ENCODE data around the gene WFDC5. TPM values are rescaled to one million over a fixed set of nuclear protein-coding genes. Genes with fewer than 3 reads are reported as not detected.

Gene WFDC5
- total and polyA plus RNA-seq, 8 donors, result 3.7 TPM; not detected in 7

DNA sequence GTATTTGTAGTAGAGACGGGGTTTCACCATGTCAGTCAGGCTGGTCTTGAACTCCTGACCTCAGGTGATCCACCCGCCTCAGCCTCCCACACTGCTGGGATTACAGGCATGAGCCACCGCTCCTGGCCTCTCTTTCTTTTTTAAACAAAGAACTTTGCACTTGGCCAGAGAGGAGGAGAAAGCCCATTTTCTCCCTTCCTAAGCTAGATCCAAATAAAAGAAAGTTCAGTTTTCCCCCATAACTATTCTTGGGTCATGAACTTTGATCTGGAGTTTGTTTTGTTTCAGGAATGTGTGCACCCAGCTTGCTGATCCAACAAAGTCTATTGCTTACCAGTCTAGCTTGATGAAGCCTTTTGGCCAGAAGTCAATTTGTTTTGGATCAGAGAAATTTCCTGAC lies 37.4 kb downstream of the WFDC5 start:
- Histone ChIP-seq H3K4me1 (no peaks in the 10 kb centered on the region), H3K9me3 (peaks cover under 1 to 8% (median 5%) of the 10 kb centered on the region in 4 donors), H3K36me3 (peaks cover 30 to 92% (median 90%) of the 10 kb centered on the region in 4 donors), H3K27me3 (no peaks in the 10 kb centered on the region), H3K27ac (no peak overlapping the region), H3K4me3 (no peak overlapping the region)
- intact Hi-C loops (cut with DNase I; ENCODE audit: low total_unique reads), result no loop called here
- DNase-seq, result no peak
- WGBS, 5 donors, result 83 to 87% (median 85%) methylated on average over 3 of the region's 3 CpGs
- TF ChIP-seq CTCF (IDR thresholded peaks at IDR 0.05), result no peak
- no peak for TF ChIP-seq POLR2AphosphoS5 (IDR thresholded peaks at IDR 0.05)
- no peak for TF ChIP-seq EP300 (IDR thresholded peaks at IDR 0.05)
- no peak for TF ChIP-seq POLR2A (IDR thresholded peaks at IDR 0.05)

DNA sequence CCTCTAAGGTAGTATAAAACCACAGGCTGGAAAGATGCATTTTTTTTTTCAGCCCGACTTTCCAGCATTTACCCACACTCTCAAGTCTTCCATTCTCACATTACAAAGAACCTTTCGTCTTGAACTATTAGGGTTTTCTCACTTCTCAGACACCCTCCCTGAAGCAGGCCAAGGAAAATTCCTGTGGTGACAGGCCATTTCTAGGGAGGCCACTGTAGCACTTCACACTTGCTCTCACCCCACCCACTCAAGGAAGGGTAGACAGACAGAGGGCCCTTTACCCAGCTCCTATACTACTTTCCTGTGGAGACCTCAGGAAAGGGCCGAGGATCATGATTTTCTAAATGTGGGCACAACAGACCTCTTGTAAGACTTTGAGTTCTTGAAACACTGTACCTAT lies 41.8 kb downstream of the WFDC5 start:
- H3K4me1 ChIP-seq, result peaks cover 0 to 7% (median 3%) of the 10 kb centered on the region in 4 donors
- intact Hi-C loops (cut with DNase I; ENCODE audit: low total_unique reads), result no loop called here
- TF ChIP-seq POLR2A (IDR thresholded peaks at IDR 0.05) (no peak), POLR2AphosphoS5 (IDR thresholded peaks at IDR 0.05) (no peak)
- H3K4me3 ChIP-seq, result no peak overlapping the region
- no peak overlapping the region for H3K27ac ChIP-seq
- peaks cover 24 to 54% (median 49%) of the 10 kb centered on the region in 4 donors for H3K36me3 ChIP-seq
- no peak for DNase-seq
- no peaks in the 10 kb centered on the region for H3K27me3 ChIP-seq
- no peaks in the 10 kb centered on the region for H3K9me3 ChIP-seq
- WGBS, 5 donors, result 86 to 91% (median 89%) methylated on average over 3 of the region's 3 CpGs

DNA sequence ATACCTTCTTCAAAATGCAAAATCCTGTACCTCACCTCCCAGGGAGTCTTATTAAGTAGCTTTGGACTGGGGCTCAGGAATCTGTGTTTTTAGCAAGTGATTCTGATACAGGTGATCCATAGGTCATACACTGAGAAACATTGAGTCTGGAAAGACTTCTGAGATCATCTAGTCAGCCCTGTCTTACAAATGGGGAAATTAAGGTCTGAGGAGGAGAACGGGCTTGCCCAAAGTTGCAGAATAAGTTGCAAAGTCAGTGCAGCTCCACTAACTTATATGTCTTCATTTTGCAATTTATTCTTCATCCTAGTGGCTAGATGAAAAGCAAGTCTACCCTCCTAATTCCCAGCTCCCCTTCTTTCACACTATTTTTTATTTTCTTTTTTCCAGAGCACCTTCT lies 42.9 kb downstream of the WFDC5 start:
- intact Hi-C loops (cut with DNase I; ENCODE audit: low total_unique reads), result no loop called here
- WGBS, 5 donors, result 91 to 100% (median 100%) methylated on average over 1 of the region's 1 CpG
- Histone ChIP-seq H3K36me3 (peaks cover 17 to 54% (median 39%) of the 10 kb centered on the region in 4 donors), H3K4me1 (peaks cover 0 to 7% (median 3%) of the 10 kb centered on the region in 4 donors), H3K27me3 (no peaks in the 10 kb centered on the region), H3K9me3 (no peaks in the 10 kb centered on the region), H3K4me3 (no peak overlapping the region), H3K27ac (no peak overlapping the region)
- TF ChIP-seq POLR2A (IDR thresholded peaks at IDR 0.05) (no peak), CTCF (IDR thresholded peaks at IDR 0.05) (no peak)
- DNase-seq, result no peak

- H3K9me3 ChIP-seq, result no peaks in the 10 kb centered on the region
Observed at GRCh38 chr20:45070932-45071632, 43.9 kb downstream of the WFDC5 start.

More at GRCh38 chr20:45070932-45071632, 43.9 kb downstream of the WFDC5 start:
- H3K27ac ChIP-seq, result no peak overlapping the region
- TF ChIP-seq POLR2A (IDR thresholded peaks at IDR 0.05), result no peak
- TF ChIP-seq POLR2AphosphoS5 (IDR thresholded peaks at IDR 0.05), result no peak
- TF ChIP-seq EP300 (IDR thresholded peaks at IDR 0.05), result no peak
- TF ChIP-seq CTCF (IDR thresholded peaks at IDR 0.05), result no peak
- WGBS, 5 donors, result 92 to 96% (median 95%) methylated on average over 6 of the region's 6 CpGs
- intact Hi-C loops (cut with DNase I; ENCODE audit: low total_unique reads), result no loop called here
- no peaks in the 10 kb centered on the region for H3K27me3 ChIP-seq
- DNase-seq, result no peak
- no peak overlapping the region for H3K4me3 ChIP-seq
- peaks cover 11 to 44% (median 30%) of the 10 kb centered on the region in 4 donors for H3K36me3 ChIP-seq
- H3K4me1 ChIP-seq, result peaks cover 0 to 7% (median 3%) of the 10 kb centered on the region in 4 donors
